Measurements from ENCODE around the gene JAZF1. TPM values are rescaled to one million over a fixed set of nuclear protein-coding genes. Genes with fewer than 3 reads are reported as not detected.

JAZF1 gene
- total RNA-seq, 1 experiment from 2014 or later, result 0.90 TPM

GRCh38 chr7:28211006-28211405 lies 30.4 kb upstream of the JAZF1 start:
- no peak for DNase-seq
- H3K36me3 ChIP-seq (ENCODE audit: low read depth), result no peaks in the 10 kb centered on the region
- POLR2A ChIA-PET (ENCODE audit: unreplicated experiment), result no interaction called here
- intact Hi-C loops (cut with micrococcal nuclease; ENCODE audit: unreplicated experiment), result no loop called here
- H3K9me2 ChIP-seq (ENCODE audit: insufficient read depth), result no peaks in the 10 kb centered on the region
- CTCF ChIA-PET, result no interaction called here
- no peaks in the 10 kb centered on the region for H3K9me3 ChIP-seq (ENCODE audit: insufficient read depth, low read depth)
- H3K27me3 ChIP-seq (ENCODE audit: insufficient read depth, low read depth), result no peaks in the 10 kb centered on the region
- no peak overlapping the region for H3K27ac ChIP-seq
- no peaks in the 10 kb centered on the region for H3F3A ChIP-seq (ENCODE audit: insufficient read depth, low read depth)
- BruUV-seq (replicated peaks), result no TSS peak
- H3K79me2 ChIP-seq (ENCODE audit: low read depth), result no peaks in the 10 kb centered on the region
- no peaks in the 10 kb centered on the region for H3K4me1 ChIP-seq (replicated peaks; ENCODE audit: insufficient read depth)
- H4K20me1 ChIP-seq (ENCODE audit: insufficient read depth), result no peaks in the 10 kb centered on the region
- no peak overlapping the region for H3K4me2 ChIP-seq
- H3K4me3 ChIP-seq, result no peak overlapping the region
- TF ChIP-seq EZH2 (IDR thresholded peaks at IDR 0.05; ENCODE audit: low read depth) (no peak), CTCF (conservative IDR thresholded peaks at IDR 0.05) (no peak)
- H2AFZ ChIP-seq, result no peak overlapping the region

- Histone ChIP-seq H3K4me1 (replicated peaks; ENCODE audit: insufficient read depth) (no peaks in the 10 kb centered on the region), H3K9me2 (ENCODE audit: insufficient read depth) (no peaks in the 10 kb centered on the region), H3K27me3 (ENCODE audit: insufficient read depth, low read depth) (no peaks in the 10 kb centered on the region), H2AFZ (no peak overlapping the region), H3K36me3 (ENCODE audit: low read depth) (no peaks in the 10 kb centered on the region), H3K9me3 (ENCODE audit: insufficient read depth, low read depth) (no peaks in the 10 kb centered on the region), H3K27ac (no peak overlapping the region), H3K4me3 (no peak overlapping the region), H4K20me1 (ENCODE audit: insufficient read depth) (no peaks in the 10 kb centered on the region), H3K79me2 (ENCODE audit: low read depth) (no peaks in the 10 kb centered on the region), H3K4me2 (no peak overlapping the region), H3F3A (ENCODE audit: insufficient read depth, low read depth) (no peaks in the 10 kb centered on the region)
- no peak for DNase-seq
- CTCF ChIA-PET, result no interaction called here
- TF ChIP-seq EZH2 (IDR thresholded peaks at IDR 0.05; ENCODE audit: low read depth), result no peak
- TF ChIP-seq CTCF (conservative IDR thresholded peaks at IDR 0.05), result no peak
- intact Hi-C loops (cut with micrococcal nuclease; ENCODE audit: unreplicated experiment), result no loop called here
- BruUV-seq (replicated peaks), result no TSS peak
- POLR2A ChIA-PET (ENCODE audit: unreplicated experiment), result no interaction called here
Measured at GRCh38 chr7:28208506-28208905, 27.9 kb upstream of the JAZF1 start.

GRCh38 chr7:28207486-28208158 lies 27.0 kb upstream of the JAZF1 start:
- H3K4me1 ChIP-seq (replicated peaks; ENCODE audit: insufficient read depth), result no peaks in the 10 kb centered on the region
- BruUV-seq (replicated peaks), result no TSS peak
- intact Hi-C loops (cut with micrococcal nuclease; ENCODE audit: unreplicated experiment), result no loop called here
- H4K20me1 ChIP-seq (ENCODE audit: insufficient read depth), result no peaks in the 10 kb centered on the region
- ChIA-PET CTCF (no interaction called here), POLR2A (ENCODE audit: unreplicated experiment) (interaction anchor here (0.6 kb wide), 1 partner anchor 472 kb away, joined by 4 read pairs; no protein-coding TSS in a partner anchor)
- no peaks in the 10 kb centered on the region for H3K79me2 ChIP-seq (ENCODE audit: low read depth)
- no peak overlapping the region for H2AFZ ChIP-seq
- H3K4me3 ChIP-seq, result no peak overlapping the region
- no peaks in the 10 kb centered on the region for H3K9me3 ChIP-seq (ENCODE audit: insufficient read depth, low read depth)
- H3K27me3 ChIP-seq (ENCODE audit: insufficient read depth, low read depth), result no peaks in the 10 kb centered on the region
- H3K9me2 ChIP-seq (ENCODE audit: insufficient read depth), result no peaks in the 10 kb centered on the region
- H3K36me3 ChIP-seq (ENCODE audit: low read depth), result no peaks in the 10 kb centered on the region
- no peak for TF ChIP-seq CTCF (conservative IDR thresholded peaks at IDR 0.05)
- no peak for TF ChIP-seq EZH2 (IDR thresholded peaks at IDR 0.05; ENCODE audit: low read depth)
- no peak overlapping the region for H3K27ac ChIP-seq
- no peaks in the 10 kb centered on the region for H3F3A ChIP-seq (ENCODE audit: insufficient read depth, low read depth)
- DNase-seq, result no peak
- no peak overlapping the region for H3K4me2 ChIP-seq

Measured in PC-9 (cell line).